Body of pancreas (tissue), 4 donors: ENCODE results near the gene CEP162. TPM values are rescaled to one million over a fixed set of nuclear protein-coding genes. Genes with fewer than 3 reads are reported as not detected.
"Not testable (repeated sequence)": the region's sequence is repeated elsewhere in the genome, so short reads cannot be mapped to it uniquely, and the experiment has no call there.

ENCODE experiments used
- ATAC-seq: fragments of 150-250 bp; one replicate; pipeline ENCODE4 v1.9.1; 2016
- DNase-seq, 4 donors: peaks; one replicate each; pipeline ENCODE4 v3.0.0-alpha.2; 2019
- H3K27ac ChIP-seq, 4 donors: fragments of 200-600 bp; sonication (generic); 1 replicate in 3 of 4; 2 replicates in 1 of 4; pipeline versions ENCODE4 v1.5.1 to v1.6.1; 2016 to 2019; ENCODE audit warnings: mild to moderate bottlenecking in 1 of 4, mixed read lengths in 1 of 4, moderate library complexity in 1 of 4
- H3K27me3 ChIP-seq, 2 donors: fragments of 200-600 bp; sonication (generic); one replicate each; pipeline ENCODE4 v1.6.0; 2016; ENCODE audit warnings: mild to moderate bottlenecking in 1 of 2
- H3K36me3 ChIP-seq, 2 donors: fragments of 200-600 bp; sonication (generic); replicated peaks in 1 of 2; 2 replicates each; pipeline ENCODE4 v1.5.1; 2016; ENCODE audit warnings: low read depth in 2 of 2; ENCODE audit not compliant: insufficient read depth in 1 of 2
- H3K4me1 ChIP-seq: fragments of 200-600 bp; sonication (generic); one replicate; pipeline ENCODE4 v1.6.0; 2016
- H3K4me3 ChIP-seq, 2 donors: fragments of 200-600 bp; sonication (generic); 1 replicate in 1 of 2; 2 replicates in 1 of 2; pipeline ENCODE4 v1.5.1; 2016 to 2019
- H3K9me3 ChIP-seq, 3 donors: fragments of 200-600 bp; sonication (generic); 1 replicate in 2 of 3; 2 replicates in 1 of 3; pipeline ENCODE4 v1.5.1; 2016
- POLR2A ChIP-seq, 3 donors: fragments of 450-650 bp; IDR thresholded peaks; one replicate each; pipeline ENCODE4 v1.6.1; 2016; ENCODE audit warnings: antibody characterized with exemption in 3 of 3, mild to moderate bottlenecking in 2 of 3
- WGBS, 2 donors: methylation state at CpG; one replicate each; pipeline ENCODE4 v1.1.5; 2017; 5-methylcytosine and 5-hydroxymethylcytosine counted together
- intact Hi-C: fragments of 100-400 bp; cut with DNase I; formaldehyde crosslinking; loops from one replicate; pipeline ENCODE4 v1.15.1; 2023
- total RNA-seq, 2 donors: library from RNA; depleted of rRNA; stranded (reverse); fragments of >200 nt; gene quantifications; one replicate each; pipeline ENCODE4 v1.1.0, GENCODE V29; 2016
- TF ChIP-seq, protein P1 (sequence below), 7 experiments: fragments of 450-650 bp in 4 of 7; fragments of 200-600 bp in 3 of 7; sonication (generic) in 3 of 7; IDR thresholded peaks; one replicate each; pipeline ENCODE4 v1.5.1; 2016 to 2019; ENCODE audit warnings: antibody characterized with exemption in 7 of 7

CEP162 gene
- total RNA-seq, 2 donors from 2014 or later = 3.0 to 9.6 TPM

DNA sequence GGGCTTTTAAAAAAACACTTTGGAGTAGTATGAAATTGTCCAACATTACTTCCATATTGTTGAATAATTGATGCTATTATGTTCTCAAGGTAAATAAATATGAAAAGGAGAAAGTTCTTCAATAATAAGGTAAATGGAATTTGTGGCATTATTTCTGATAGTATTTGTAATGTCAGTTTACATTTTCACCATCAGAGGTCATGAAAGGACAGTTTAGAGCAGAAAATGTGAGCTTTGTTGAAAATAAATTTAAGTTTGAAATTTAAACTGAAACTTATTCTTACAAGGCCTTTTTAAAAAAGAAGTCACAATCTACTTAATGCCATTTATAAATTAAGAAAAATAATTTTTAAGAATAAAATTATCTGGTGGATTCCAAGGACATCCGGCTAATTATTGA, 15.8 kb upstream of the CEP162 start:
- Histone ChIP-seq H3K27me3 (no peaks in the 10 kb centered on the region), H3K9me3 (no peaks in the 10 kb centered on the region), H3K4me1 (no peaks in the 10 kb centered on the region), H3K27ac (no peak overlapping the region), H3K4me3 (no peak overlapping the region), H3K36me3 (no peaks in the 10 kb centered on the region)
- DNase-seq (no peak), ATAC-seq (no peak)
- WGBS, 2 donors = 75% methylated on average over 1 of the region's 1 CpG
- TF ChIP-seq, protein P1, sequence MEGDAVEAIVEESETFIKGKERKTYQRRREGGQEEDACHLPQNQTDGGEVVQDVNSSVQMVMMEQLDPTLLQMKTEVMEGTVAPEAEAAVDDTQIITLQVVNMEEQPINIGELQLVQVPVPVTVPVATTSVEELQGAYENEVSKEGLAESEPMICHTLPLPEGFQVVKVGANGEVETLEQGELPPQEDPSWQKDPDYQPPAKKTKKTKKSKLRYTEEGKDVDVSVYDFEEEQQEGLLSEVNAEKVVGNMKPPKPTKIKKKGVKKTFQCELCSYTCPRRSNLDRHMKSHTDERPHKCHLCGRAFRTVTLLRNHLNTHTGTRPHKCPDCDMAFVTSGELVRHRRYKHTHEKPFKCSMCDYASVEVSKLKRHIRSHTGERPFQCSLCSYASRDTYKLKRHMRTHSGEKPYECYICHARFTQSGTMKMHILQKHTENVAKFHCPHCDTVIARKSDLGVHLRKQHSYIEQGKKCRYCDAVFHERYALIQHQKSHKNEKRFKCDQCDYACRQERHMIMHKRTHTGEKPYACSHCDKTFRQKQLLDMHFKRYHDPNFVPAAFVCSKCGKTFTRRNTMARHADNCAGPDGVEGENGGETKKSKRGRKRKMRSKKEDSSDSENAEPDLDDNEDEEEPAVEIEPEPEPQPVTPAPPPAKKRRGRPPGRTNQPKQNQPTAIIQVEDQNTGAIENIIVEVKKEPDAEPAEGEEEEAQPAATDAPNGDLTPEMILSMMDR (IDR thresholded peaks at IDR 0.05) = no peak
- no peak for TF ChIP-seq POLR2A (IDR thresholded peaks at IDR 0.05)
- intact Hi-C loops = no loop called here

DNA sequence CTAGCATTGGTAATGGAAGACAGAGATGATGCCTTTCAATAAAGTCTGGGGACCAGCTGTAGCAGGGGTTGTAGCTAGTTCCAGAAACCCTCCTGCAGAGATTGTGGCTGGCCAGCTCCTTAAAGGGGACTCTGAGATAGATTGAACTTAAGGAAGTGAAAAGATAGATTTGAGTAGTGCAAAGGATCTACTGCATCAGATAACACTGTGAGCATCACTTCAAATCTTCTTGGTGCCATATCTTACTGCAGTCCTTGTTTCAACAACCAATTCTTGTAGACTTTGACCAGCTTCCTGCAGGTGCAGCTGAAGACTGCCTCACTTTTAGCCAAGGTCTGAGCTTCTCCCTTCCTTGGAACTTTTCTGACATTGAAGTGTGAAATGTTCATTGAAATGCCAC, 14.8 kb upstream of the CEP162 start:
- no peak overlapping the region for H3K27ac ChIP-seq
- H3K27me3 ChIP-seq = no peaks in the 10 kb centered on the region
- TF ChIP-seq, protein P1 (IDR thresholded peaks at IDR 0.05) = no peak
- TF ChIP-seq POLR2A (IDR thresholded peaks at IDR 0.05) = no peak
- no peaks in the 10 kb centered on the region for H3K4me1 ChIP-seq
- ATAC-seq (no peak), DNase-seq (no peak)
- no peaks in the 10 kb centered on the region for H3K9me3 ChIP-seq
- intact Hi-C loops = no loop called here
- no peaks in the 10 kb centered on the region for H3K36me3 ChIP-seq
- no peak overlapping the region for H3K4me3 ChIP-seq

DNA sequence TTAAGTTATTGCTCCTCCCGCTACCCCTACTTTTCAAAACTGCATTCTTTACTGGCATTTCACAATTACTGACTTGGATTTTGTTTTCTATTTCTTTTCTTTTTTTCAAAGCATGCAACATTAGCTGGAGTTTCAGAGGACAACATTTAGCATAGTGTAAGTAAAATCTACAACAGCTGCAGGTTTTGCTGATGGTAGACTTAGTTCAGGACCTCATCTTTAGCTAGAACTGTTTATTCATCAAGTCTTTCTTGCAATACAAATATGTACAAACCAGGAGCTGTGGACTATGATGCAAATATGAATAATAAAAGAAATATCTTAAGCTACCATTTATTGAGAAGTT, 728 bp upstream of the CEP162 start:
- H3K27me3 ChIP-seq = no peaks in the 10 kb centered on the region
- peaks cover 13% of the 10 kb centered on the region for H3K4me1 ChIP-seq
- no peak for DNase-seq
- H3K4me3 ChIP-seq = peak overlapping the region; percentile 51 to 60
- WGBS, 2 donors = 0 to 6% methylated on average over 1 of the region's 1 CpG
- no peaks in the 10 kb centered on the region for H3K9me3 ChIP-seq
- intact Hi-C loops = no loop called here
- H3K27ac ChIP-seq = peak overlapping the region in 3 of 4 donors; percentile 74 to 90 (median 78)
- peak; percentile 3 for ATAC-seq
- no peak for TF ChIP-seq POLR2A (IDR thresholded peaks at IDR 0.05)
- TF ChIP-seq, protein P1 (IDR thresholded peaks at IDR 0.05) = peak in 1 of 7 experiments; percentile 5
- no peaks in the 10 kb centered on the region for H3K36me3 ChIP-seq

DNA sequence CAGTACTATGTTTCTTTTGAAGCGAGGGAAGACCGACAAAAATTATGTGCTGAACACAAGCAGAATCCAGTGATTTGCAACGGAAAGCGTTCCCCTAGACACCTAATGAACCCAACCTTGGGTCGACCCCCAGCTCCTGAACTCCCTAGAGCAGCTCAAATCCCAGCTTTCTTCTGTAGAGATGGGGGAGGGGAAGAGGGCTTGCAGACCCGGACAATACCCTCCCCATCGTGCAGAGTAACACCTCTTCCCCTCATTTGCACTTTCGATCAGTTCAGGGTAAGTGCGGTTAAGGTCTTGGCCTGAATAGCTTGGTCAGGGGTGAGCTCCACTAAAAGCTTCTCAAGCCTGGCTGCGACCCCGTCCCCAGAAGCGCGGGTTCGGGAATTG, 404 bp downstream of the CEP162 start:
- H3K27me3 ChIP-seq = no peaks in the 10 kb centered on the region
- ATAC-seq (peak; percentile 18), DNase-seq (no peak)
- WGBS, 2 donors = 2% methylated on average over 14 of the region's 14 CpGs
- H3K36me3 ChIP-seq = no peaks in the 10 kb centered on the region
- TF ChIP-seq, protein P1 (IDR thresholded peaks at IDR 0.05) = no peak
- TF ChIP-seq POLR2A (IDR thresholded peaks at IDR 0.05) = no peak
- peak overlapping the region in 3 of 4 donors; percentile 74 to 90 (median 78) for H3K27ac ChIP-seq
- intact Hi-C loops = no loop called here
- H3K4me3 ChIP-seq = peak overlapping the region; percentile 51 to 60
- H3K9me3 ChIP-seq = no peaks in the 10 kb centered on the region
- H3K4me1 ChIP-seq = peaks cover 13% of the 10 kb centered on the region

DNA sequence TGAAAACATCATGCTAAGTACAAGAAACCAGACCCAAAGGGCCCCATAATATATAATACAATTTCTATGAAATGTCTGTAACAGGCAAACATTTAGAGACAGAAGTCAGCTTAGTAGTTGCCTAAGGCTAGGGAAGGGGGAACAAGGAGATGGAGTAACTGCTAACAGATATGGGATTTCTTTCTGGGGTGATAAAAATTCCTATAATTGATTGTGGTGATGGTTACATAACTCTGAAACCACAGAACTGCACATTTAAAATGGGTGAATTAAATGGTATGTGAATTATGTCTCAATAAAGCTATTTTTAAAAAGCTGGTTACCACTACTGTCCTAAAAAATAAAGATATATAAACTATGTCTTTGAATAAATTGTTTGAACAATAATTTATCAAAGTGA, 3.2 kb downstream of the CEP162 start:
- TF ChIP-seq, protein P1 (IDR thresholded peaks at IDR 0.05) = no peak
- TF ChIP-seq POLR2A (IDR thresholded peaks at IDR 0.05) = no peak
- H3K36me3 ChIP-seq = no peaks in the 10 kb centered on the region
- H3K4me1 ChIP-seq = peaks cover 13% of the 10 kb centered on the region
- no peak overlapping the region for H3K4me3 ChIP-seq
- no peak overlapping the region for H3K27ac ChIP-seq
- intact Hi-C loops = loop anchor here (5.0 kb wide), 1 partner anchor 337 kb away; no protein-coding TSS in a partner anchor
- no peak for DNase-seq
- no peaks in the 10 kb centered on the region for H3K9me3 ChIP-seq
- ATAC-seq = no peak
- no peaks in the 10 kb centered on the region for H3K27me3 ChIP-seq

DNA sequence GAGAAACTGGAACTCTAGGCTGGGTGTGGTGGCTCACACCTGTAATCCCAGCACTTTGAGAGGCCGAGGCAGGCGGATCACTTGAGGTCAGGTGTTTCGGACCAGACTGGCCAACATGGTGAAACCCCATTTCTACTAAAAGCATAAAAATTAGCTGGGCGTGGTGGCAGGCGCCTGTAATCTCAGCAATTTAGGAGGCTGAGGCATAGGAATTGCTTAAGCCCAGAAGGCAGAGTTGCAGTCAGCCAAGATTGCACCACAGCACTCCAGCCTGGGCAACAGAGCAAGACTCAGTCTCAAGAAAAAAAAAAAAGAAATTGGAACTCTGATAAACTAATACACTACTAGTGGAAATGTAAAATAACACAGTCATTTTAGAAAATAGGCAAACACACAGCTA, 3.8 kb downstream of the CEP162 start:
- H3K4me3 ChIP-seq, DNase-seq, ATAC-seq, H3K9me3 ChIP-seq, H3K27ac ChIP-seq, H3K27me3 ChIP-seq, H3K36me3 ChIP-seq: not testable (repeated sequence)
- 89 to 97% methylated on average over 5 of the region's 5 CpGs for WGBS, 2 donors
- peaks cover 13% of the 10 kb centered on the region for H3K4me1 ChIP-seq
- intact Hi-C loops = loop anchor here (5.0 kb wide), 1 partner anchor 336 kb away; no protein-coding TSS in a partner anchor
